NCI-H1694 treated with DMSO at 0.1 percent for 48 hours (cell line): ENCODE results near the gene IL17F.

Experiments
- DNase-seq: peaks from one replicate; lab custom pipeline; 2025; lab: John Stamatoyannopoulos, UW

Gene IL17F

GRCh38 chr6:52189974-52190373 lies 54.3 kb downstream of the IL17F start:
- DNase-seq, result no peak

GRCh38 chr6:52187098-52187497 lies 57.2 kb downstream of the IL17F start:
- DNase-seq, result no peak
